ENCODE data around the gene ERLEC1. TPM values are rescaled to one million over a fixed set of nuclear protein-coding genes. Genes with fewer than 3 reads are reported as not detected.

Gene ERLEC1
- total RNA-seq, 2 donors from 2014 or later: 41.2 to 55.7 TPM

DNA sequence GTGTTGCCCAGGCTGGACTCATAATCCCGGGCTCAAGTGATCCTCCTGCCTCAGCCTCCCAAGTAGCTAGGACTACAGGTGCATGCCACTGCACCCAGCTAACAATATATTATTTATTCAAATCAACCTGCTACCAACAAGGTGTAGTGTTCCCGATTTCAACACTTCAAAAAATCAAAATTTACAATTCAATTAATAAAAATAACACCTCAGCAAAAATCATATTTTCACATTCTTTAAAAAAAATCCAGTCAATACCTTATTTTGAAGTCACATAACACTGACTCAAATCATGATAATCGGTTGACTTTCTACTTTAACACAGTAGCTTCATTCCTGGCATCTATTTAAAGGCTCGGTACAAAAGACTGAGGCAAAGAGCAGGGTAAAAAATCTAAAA is 65.7 kb downstream of the ERLEC1 start:
- TF ChIP-seq, protein P1, sequence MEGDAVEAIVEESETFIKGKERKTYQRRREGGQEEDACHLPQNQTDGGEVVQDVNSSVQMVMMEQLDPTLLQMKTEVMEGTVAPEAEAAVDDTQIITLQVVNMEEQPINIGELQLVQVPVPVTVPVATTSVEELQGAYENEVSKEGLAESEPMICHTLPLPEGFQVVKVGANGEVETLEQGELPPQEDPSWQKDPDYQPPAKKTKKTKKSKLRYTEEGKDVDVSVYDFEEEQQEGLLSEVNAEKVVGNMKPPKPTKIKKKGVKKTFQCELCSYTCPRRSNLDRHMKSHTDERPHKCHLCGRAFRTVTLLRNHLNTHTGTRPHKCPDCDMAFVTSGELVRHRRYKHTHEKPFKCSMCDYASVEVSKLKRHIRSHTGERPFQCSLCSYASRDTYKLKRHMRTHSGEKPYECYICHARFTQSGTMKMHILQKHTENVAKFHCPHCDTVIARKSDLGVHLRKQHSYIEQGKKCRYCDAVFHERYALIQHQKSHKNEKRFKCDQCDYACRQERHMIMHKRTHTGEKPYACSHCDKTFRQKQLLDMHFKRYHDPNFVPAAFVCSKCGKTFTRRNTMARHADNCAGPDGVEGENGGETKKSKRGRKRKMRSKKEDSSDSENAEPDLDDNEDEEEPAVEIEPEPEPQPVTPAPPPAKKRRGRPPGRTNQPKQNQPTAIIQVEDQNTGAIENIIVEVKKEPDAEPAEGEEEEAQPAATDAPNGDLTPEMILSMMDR (IDR thresholded peaks at IDR 0.05): no peak
- Histone ChIP-seq H3K27me3 (no peaks in the 10 kb centered on the region), H3K36me3 (peaks cover 12% of the 10 kb centered on the region), H3K27ac (no peak overlapping the region), H3K9me3 (no peaks in the 10 kb centered on the region), H3K4me1 (no peaks in the 10 kb centered on the region), H3K4me3 (no peak overlapping the region)
- no peak for DNase-seq (ENCODE audit: low spot score)

DNA sequence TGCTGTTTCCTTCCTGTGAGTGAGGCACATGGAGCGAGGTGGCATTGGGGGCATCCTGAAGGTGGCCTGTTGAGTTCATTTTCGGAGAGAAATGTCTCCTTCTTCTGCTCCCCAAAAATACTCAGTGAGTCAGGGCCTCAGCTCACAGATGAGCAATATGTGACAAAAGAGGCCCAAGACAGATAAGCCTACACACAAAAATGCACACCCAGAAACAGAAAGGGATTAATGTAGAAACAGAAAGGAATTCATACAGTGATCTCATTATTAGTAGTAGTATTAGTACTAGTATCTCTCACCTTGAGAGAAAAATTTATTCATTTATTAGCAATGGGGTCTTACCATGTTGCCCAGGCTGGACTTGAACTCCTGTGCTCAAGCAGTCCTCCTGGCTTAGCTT is 67.8 kb downstream of the ERLEC1 start:
- Histone ChIP-seq H3K4me3 (no peak overlapping the region), H3K36me3 (peaks cover 12% of the 10 kb centered on the region), H3K27me3 (no peaks in the 10 kb centered on the region), H3K4me1 (peaks cover 0 to 5% of the 10 kb centered on the region in 2 donors), H3K9me3 (no peaks in the 10 kb centered on the region), H3K27ac (no peak overlapping the region)
- no peak for DNase-seq (ENCODE audit: low spot score)
- TF ChIP-seq, protein P1 (IDR thresholded peaks at IDR 0.05): no peak

DNA sequence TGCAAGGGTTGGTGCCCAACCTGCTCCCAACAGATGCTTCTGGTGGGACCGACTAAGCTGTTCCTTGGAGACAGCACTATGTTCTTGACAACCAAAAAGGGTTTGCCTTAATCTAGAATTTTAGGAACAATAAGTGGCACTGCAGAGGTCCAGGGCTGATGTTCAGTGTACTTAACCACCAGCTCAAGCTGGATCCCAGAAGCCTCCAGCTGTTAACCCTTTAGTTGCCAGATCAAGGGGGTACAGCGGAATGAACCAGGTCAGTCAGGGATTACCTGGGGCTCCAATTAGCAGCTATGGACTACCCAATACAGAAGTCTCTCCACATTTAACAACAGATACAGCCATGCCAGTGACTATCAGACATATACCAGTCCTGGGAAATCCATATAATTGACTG is 69.4 kb downstream of the ERLEC1 start:
- Histone ChIP-seq H3K9me3 (no peaks in the 10 kb centered on the region), H3K27ac (no peak overlapping the region), H3K4me3 (no peak overlapping the region), H3K4me1 (peaks cover 0 to 12% of the 10 kb centered on the region in 2 donors), H3K27me3 (no peaks in the 10 kb centered on the region), H3K36me3 (peaks cover 12% of the 10 kb centered on the region)
- DNase-seq (ENCODE audit: low spot score): no peak
- TF ChIP-seq, protein P1 (IDR thresholded peaks at IDR 0.05): no peak

DNA sequence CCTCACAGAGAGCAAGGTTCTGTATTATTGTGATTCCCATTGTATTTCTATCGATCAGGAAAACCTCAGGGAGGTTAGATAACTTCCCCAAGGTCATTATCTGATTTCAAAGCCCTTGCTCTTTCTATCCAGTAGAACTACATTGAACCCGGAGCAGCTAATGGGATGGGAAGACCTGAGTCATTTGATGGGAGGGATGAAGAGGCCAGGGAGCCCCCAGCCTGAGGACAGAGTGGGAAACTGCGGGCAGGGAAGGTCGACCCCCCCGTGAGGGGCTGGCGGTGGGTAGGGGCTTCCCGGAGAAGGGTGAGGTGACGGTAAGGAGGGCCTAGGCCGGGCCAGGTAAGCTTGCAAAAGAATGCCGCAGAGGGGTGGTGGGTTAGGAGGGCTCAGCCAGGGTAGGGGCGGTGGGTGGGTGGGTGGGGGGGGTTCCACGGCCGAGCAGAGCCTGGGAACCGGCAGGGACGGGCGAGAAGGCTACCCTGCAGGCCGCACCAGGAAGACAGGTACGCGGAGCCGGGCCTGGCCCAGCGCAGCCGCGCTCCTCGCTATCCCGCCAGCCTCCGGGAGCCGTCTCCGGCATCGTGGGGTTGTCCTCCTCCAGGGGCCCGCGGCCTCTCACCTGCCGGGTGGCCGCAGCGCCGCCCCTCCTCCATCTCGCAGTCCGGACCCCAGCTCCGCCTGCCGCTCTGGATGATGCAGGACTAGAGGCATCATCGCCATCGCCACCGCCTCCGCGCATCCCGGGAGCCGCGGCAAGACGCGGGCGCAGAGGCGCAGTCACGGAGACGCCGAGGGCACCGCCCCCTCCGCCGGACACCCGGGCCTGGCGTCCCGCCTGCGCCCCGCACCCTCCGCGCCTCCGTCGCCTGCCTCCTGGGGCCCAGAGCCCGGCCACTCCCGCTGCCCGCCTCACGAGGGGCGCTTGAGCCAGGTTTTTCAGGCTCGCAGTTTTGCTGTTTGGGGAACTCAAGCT is 72.7 kb downstream of the ERLEC1 start, which contains the start of gene GPR75:
TSS of gene GPR75 (minus strand) at position 762 of the 976 bp plus-strand sequence. CDS start 5,211 bp downstream, outside the sequence.
- DNase-seq (ENCODE audit: low spot score): no peak

DNA sequence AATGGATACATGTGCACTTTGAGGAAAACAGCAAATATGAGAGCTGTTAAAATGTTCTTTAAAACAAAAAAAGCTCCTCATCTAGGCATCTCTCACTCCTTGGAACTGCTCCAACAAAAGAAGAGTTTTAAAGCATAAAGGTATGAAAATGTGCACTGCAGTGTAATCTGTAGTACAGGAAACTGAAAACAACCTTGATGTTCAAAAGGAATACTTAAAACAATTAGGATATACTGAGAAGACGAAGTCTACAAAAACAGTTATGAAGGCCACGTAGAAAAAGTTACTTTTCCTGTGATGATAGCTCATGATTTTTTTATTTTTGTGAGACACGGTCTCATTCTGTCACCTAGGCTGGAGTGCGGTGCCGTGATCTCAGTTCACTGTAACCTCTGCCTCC is 75.0 kb downstream of the ERLEC1 start:
- Histone ChIP-seq H3K4me3 (no peak overlapping the region), H3K9me3 (no peaks in the 10 kb centered on the region), H3K4me1 (peaks cover 0 to 12% of the 10 kb centered on the region in 2 donors), H3K27me3 (no peaks in the 10 kb centered on the region), H3K27ac (no peak overlapping the region), H3K36me3 (peaks cover 28% of the 10 kb centered on the region)
- DNase-seq (ENCODE audit: low spot score): no peak
- TF ChIP-seq, protein P1 (IDR thresholded peaks at IDR 0.05): no peak

More for the DNA sequence above, 72.7 kb downstream of the ERLEC1 start, which contains the start of gene GPR75:
- Histone ChIP-seq H3K9me3 (no peaks in the 10 kb centered on the region), H3K27ac (no peak within 1 kb of the TSS), H3K27me3 (no peaks in the 10 kb centered on the region), H3K36me3 (peaks cover 5% of the 10 kb centered on the region), H3K4me3 (peak within 1 kb of the TSS; percentile 27 to 41), H3K4me1 (peaks cover 0 to 12% of the 10 kb centered on the region in 2 donors)
- TF ChIP-seq, protein P1 (IDR thresholded peaks at IDR 0.05): no peak
